ENCODE measurements around the gene MTPN.
A peak's percentile ranks its signal among the peaks of the same experiment; 100 is the strongest.

The MTPN gene

DNA sequence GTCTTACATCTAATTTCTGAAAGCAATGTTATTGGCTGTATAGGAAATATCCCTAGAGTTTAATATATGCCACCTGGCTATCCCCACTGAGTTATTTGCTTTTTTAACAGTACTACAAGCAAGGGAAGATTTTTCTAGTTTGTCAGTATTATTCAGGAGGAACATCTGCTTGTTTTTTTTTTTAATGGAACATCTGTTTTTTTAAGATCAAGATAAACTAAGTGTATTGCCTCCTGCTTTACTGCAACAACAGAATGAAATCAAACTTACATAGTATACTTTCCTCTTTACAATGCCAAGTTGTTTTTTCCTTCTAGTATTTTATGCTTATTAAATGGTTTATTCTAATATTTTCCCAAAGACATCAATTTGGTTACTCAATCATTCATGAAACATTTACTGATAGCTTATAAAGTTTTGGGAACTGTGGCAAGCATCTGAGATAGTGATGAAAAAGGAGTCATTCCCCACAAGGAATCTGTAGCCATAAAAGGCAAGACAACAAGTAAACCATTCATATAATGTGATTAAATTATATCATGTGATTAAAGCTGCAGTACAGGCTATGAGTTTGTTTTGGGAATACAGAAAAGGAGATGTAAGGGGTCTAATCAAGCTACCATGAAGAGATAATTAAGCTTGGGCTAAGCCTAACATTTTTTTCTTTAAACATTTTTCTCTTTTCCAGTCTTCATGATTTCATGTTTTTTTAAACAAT is 17.4 kb downstream of the MTPN start:
- Histone ChIP-seq H3K9me3 (ENCODE audit: low read depth, low read length) (0 out of 2 replicates have a peak, but pooled peaks cover 4% of the 10 kb centered on the region), H3K9ac (ENCODE audit: insufficient read length) (no peak overlapping the region), H3K27ac (peak overlapping the region; percentile 33; the same call in 1 of the 2 replicates), H3K4me3 (no peak overlapping the region), H3K36me3 (ENCODE audit: insufficient read depth, low read length) (peaks cover 37% of the 10 kb centered on the region)
- DNase-seq (ENCODE audit: low read depth, low spot score) = no peak
- TF ChIP-seq FOXP2 (optimal IDR thresholded peaks at IDR 0.05; ENCODE audit: control extremely low read depth, extremely low read length, insufficient read depth) = no peak
- TF ChIP-seq POLR2AphosphoS5 (IDR thresholded peaks at IDR 0.05; ENCODE audit: borderline replicate concordance, low read depth, low read length) = no peak
- no peak for TF ChIP-seq EZH2 (IDR thresholded peaks at IDR 0.05)

GRCh38 chr7:135958173-135958572 is 19.0 kb downstream of the MTPN start:
- H3K9ac ChIP-seq (ENCODE audit: insufficient read length) = no peak overlapping the region
- H3K27ac ChIP-seq = no peak overlapping the region
- no peak for DNase-seq (ENCODE audit: low read depth, low spot score)
- H3K4me3 ChIP-seq = no peak overlapping the region
- peaks cover 37% of the 10 kb centered on the region for H3K36me3 ChIP-seq (ENCODE audit: insufficient read depth, low read length)
- no peak for TF ChIP-seq EZH2 (IDR thresholded peaks at IDR 0.05)
- TF ChIP-seq POLR2AphosphoS5 (IDR thresholded peaks at IDR 0.05; ENCODE audit: borderline replicate concordance, low read depth, low read length) = no peak
- no peak for TF ChIP-seq FOXP2 (optimal IDR thresholded peaks at IDR 0.05; ENCODE audit: control extremely low read depth, extremely low read length, insufficient read depth)
- 0 out of 2 replicates have a peak, but pooled peaks cover 4% of the 10 kb centered on the region for H3K9me3 ChIP-seq (ENCODE audit: low read depth, low read length)

GRCh38 chr7:135957627-135958026 is 19.5 kb downstream of the MTPN start:
- TF ChIP-seq EZH2 (IDR thresholded peaks at IDR 0.05) = no peak
- no peak for TF ChIP-seq POLR2AphosphoS5 (IDR thresholded peaks at IDR 0.05; ENCODE audit: borderline replicate concordance, low read depth, low read length)
- no peak for TF ChIP-seq FOXP2 (optimal IDR thresholded peaks at IDR 0.05; ENCODE audit: control extremely low read depth, extremely low read length, insufficient read depth)
- no peak overlapping the region for H3K4me3 ChIP-seq
- DNase-seq (ENCODE audit: low read depth, low spot score) = no peak
- H3K9ac ChIP-seq (ENCODE audit: insufficient read length) = no peak overlapping the region
- H3K9me3 ChIP-seq (ENCODE audit: low read depth, low read length) = 0 out of 2 replicates have a peak, but pooled peaks cover 4% of the 10 kb centered on the region
- peaks cover 37% of the 10 kb centered on the region for H3K36me3 ChIP-seq (ENCODE audit: insufficient read depth, low read length)
- no peak overlapping the region for H3K27ac ChIP-seq

- DNase-seq (ENCODE audit: low read depth, low spot score) = no peak
- Histone ChIP-seq H3K36me3 (ENCODE audit: insufficient read depth, low read length) (peaks cover 43% of the 10 kb centered on the region), H3K9ac (ENCODE audit: insufficient read length) (no peak overlapping the region), H3K27ac (no peak overlapping the region), H3K9me3 (ENCODE audit: low read depth, low read length) (0 out of 2 replicates have a peak, but pooled peaks cover 3% of the 10 kb centered on the region), H3K4me3 (no peak overlapping the region)
- TF ChIP-seq POLR2AphosphoS5 (IDR thresholded peaks at IDR 0.05; ENCODE audit: borderline replicate concordance, low read depth, low read length) (no peak), EZH2 (IDR thresholded peaks at IDR 0.05) (no peak), FOXP2 (optimal IDR thresholded peaks at IDR 0.05; ENCODE audit: control extremely low read depth, extremely low read length, insufficient read depth) (no peak)
These were observed 20.8 kb downstream of the MTPN start for GRCh38 chr7:135956393-135956792.

- H3K9me3 ChIP-seq (ENCODE audit: low read depth, low read length) = no peaks in the 10 kb centered on the region
- TF ChIP-seq EZH2 (IDR thresholded peaks at IDR 0.05) (no peak), FOXP2 (optimal IDR thresholded peaks at IDR 0.05; ENCODE audit: control extremely low read depth, extremely low read length, insufficient read depth) (no peak), POLR2AphosphoS5 (IDR thresholded peaks at IDR 0.05; ENCODE audit: borderline replicate concordance, low read depth, low read length) (no peak)
- no peak overlapping the region for H3K4me3 ChIP-seq
- H3K9ac ChIP-seq (ENCODE audit: insufficient read length) = no peak overlapping the region
- DNase-seq (ENCODE audit: low read depth, low spot score) = no peak
- peaks cover 48% of the 10 kb centered on the region for H3K36me3 ChIP-seq (ENCODE audit: insufficient read depth, low read length)
- no peak overlapping the region for H3K27ac ChIP-seq
These were observed 26.2 kb downstream of the MTPN start for GRCh38 chr7:135950972-135951371.

GRCh38 chr7:135950429-135950828 is 26.7 kb downstream of the MTPN start:
- TF ChIP-seq POLR2AphosphoS5 (IDR thresholded peaks at IDR 0.05; ENCODE audit: borderline replicate concordance, low read depth, low read length) (no peak), FOXP2 (optimal IDR thresholded peaks at IDR 0.05; ENCODE audit: control extremely low read depth, extremely low read length, insufficient read depth) (no peak), EZH2 (IDR thresholded peaks at IDR 0.05) (no peak)
- peaks cover 44% of the 10 kb centered on the region for H3K36me3 ChIP-seq (ENCODE audit: insufficient read depth, low read length)
- no peak overlapping the region for H3K9ac ChIP-seq (ENCODE audit: insufficient read length)
- no peak for DNase-seq (ENCODE audit: low read depth, low spot score)
- no peaks in the 10 kb centered on the region for H3K9me3 ChIP-seq (ENCODE audit: low read depth, low read length)
- no peak overlapping the region for H3K27ac ChIP-seq
- no peak overlapping the region for H3K4me3 ChIP-seq

GRCh38 chr7:135946289-135947055 is 30.7 kb downstream of the MTPN start:
- DNase-seq (ENCODE audit: low read depth, low spot score) = no peak
- peaks cover 38% of the 10 kb centered on the region for H3K36me3 ChIP-seq (ENCODE audit: insufficient read depth, low read length)
- H3K4me3 ChIP-seq = no peak overlapping the region
- TF ChIP-seq FOXP2 (optimal IDR thresholded peaks at IDR 0.05; ENCODE audit: control extremely low read depth, extremely low read length, insufficient read depth) (no peak), POLR2AphosphoS5 (IDR thresholded peaks at IDR 0.05; ENCODE audit: borderline replicate concordance, low read depth, low read length) (no peak), EZH2 (IDR thresholded peaks at IDR 0.05) (no peak)
- H3K27ac ChIP-seq = no peak overlapping the region
- no peaks in the 10 kb centered on the region for H3K9me3 ChIP-seq (ENCODE audit: low read depth, low read length)
- no peak overlapping the region for H3K9ac ChIP-seq (ENCODE audit: insufficient read length)

GRCh38 chr7:135944753-135945152 is 32.4 kb downstream of the MTPN start:
- Histone ChIP-seq H3K4me3 (no peak overlapping the region), H3K9ac (ENCODE audit: insufficient read length) (no peak overlapping the region), H3K36me3 (ENCODE audit: insufficient read depth, low read length) (peaks cover 21% of the 10 kb centered on the region), H3K27ac (0 out of 2 replicates have a peak overlapping the region, but pooled peaks have one; percentile 16), H3K9me3 (ENCODE audit: low read depth, low read length) (no peaks in the 10 kb centered on the region)
- no peak for DNase-seq (ENCODE audit: low read depth, low spot score)
- no peak for TF ChIP-seq FOXP2 (optimal IDR thresholded peaks at IDR 0.05; ENCODE audit: control extremely low read depth, extremely low read length, insufficient read depth)
- TF ChIP-seq EZH2 (IDR thresholded peaks at IDR 0.05) = no peak
- TF ChIP-seq POLR2AphosphoS5 (IDR thresholded peaks at IDR 0.05; ENCODE audit: borderline replicate concordance, low read depth, low read length) = no peak
